GM19240 (cell line): ENCODE data around the gene RXRG.

Source experiments
- DNase-seq: peaks from one replicate; pipeline ENCODE4 v3.0.0; 2011; ENCODE audit warnings: low spot score; ENCODE audit not compliant: insufficient read length

The RXRG gene

DNA sequence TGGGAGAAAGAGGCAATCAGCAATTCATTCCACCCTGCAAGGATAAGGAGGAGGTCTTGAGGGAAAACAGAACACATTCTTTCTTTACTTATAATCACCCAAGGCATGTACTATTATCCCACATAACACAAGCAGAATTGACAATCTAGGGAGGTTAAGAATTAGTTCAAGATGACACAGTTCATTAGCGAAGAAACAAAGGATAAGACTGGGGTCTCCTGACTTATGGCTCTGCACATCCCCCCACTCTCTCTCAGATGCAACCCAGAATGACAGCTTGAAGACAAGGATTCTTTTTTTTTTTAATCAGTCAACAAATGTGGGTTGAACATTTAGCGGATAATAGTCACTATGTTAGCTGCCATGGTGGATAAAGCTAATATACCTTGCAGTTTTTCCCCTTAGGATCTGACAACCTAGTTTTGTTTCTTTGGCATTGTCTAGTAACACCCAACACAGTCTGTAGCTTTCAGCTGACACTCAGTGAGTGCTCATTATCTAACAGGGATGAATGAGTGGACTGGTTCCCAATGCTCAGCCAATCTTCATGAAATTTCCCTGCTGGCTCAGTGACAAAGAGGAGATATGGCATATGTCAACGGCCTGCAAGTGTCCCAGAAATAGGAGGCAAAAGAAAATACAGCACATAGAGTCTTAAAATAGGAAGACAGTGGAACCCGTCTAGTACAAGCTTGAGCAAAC lies 35.1 kb downstream of the RXRG start:
- no peak for DNase-seq

DNA sequence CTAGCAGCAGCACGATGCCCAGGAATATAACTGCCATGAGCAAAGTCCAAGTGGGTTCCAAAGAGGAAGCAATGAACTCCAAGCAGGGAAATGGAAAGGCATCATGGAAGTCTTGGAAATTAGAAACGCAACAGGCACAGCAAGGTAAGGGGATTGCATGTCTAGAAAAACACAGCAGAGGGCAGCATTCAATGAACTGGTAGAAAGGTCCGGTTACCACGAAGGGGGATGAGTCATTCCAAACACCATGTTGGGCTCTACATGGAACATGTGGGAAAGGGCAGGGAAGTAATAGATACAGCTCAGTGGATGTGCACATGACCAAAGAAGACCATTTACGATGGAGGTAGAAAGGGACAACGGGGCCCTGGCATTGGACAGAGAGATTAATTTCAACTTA lies 36.4 kb downstream of the RXRG start:
- no peak for DNase-seq

DNA sequence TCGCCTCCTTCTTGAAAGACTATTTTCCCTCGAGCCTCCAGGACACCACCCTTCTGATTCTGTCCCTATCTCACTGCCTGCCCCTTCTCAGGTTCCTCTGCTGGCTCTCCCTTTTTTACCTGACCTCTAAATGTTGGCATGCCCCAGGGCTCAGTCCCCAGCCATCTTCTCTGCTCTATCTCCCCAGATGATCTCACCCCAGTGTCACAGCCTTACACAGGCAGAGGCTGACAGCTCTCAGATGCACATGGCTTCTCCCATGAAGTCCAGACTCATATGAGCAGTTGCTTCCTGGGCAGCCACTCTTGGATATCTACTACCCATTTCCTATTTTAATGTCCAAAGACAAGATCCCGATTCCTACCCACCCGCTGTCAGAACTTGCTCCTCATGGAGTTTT lies 37.5 kb downstream of the RXRG start:
- no peak for DNase-seq

DNA sequence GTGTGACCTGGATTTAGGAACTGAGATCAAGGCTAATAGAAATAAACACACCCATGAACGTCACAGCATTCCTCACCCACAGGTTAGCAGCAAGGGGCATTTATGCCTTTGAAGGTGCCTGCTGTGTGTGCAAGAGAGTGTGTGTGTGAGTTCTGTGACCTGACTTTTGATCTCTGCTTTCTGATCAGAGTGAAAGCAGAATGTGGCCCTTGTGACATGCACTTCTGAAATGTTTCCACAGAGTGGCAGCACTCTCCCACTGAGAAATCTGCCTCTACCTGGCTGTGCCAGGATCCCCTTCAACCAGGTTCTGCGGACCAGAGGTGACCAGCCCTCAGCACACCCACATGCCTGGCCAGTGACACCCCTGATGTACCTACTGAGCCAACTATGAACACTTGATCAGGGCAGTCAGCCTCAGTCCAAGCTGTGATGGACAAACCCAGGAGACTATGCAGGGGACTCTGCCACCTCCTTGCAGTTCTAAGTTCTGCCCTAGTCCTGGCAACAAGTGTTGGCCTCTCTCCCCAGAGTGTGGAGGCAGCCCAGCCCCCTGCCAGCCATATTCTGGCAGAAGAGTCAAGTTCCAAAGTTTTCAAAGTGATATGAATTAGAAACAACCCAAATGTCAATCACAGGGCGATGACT lies 41.0 kb downstream of the RXRG start:
- no peak for DNase-seq

DNA sequence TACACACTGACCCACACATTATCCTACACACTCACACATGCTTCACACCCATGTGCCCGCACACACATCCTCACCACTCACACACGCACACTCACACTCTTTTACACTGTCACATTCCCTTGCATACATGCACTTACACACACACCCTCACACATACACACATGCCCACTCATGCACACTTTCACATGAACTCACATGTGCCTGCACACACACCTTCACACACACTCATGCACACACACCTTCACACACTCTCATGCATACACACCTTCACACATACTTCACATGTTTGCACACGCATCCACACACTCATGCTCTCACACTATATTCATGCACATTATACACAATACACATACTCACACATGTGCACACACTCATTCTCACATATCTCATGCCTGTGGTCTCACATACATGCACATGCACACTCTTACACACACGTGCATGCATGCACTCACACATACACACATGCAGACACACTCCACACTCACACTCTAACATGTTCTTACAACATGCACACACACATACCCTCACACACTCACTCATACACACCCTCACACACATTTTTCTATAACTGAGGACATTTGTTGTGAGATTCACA lies 42.3 kb downstream of the RXRG start:
- DNase-seq: no peak

DNA sequence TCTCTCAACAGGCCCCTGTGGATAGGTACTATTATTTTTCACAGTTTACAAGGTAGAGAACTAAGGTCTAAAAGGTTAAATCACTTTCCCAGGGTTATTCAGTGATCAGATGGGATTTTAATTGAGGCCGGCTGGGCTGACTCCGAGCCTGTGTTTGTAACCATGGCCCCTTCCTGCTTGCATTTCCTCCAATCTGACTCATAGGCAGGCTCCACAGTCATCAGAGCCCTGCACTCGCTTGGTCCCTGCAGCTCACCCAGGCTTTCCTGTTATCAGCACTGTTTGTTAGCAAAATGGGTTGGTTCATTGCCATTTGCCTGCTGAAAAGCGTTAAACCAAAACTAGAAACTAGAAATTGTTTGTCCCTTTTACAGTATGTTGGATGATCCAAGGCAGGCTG lies 47.0 kb downstream of the RXRG start:
- no peak for DNase-seq

DNA sequence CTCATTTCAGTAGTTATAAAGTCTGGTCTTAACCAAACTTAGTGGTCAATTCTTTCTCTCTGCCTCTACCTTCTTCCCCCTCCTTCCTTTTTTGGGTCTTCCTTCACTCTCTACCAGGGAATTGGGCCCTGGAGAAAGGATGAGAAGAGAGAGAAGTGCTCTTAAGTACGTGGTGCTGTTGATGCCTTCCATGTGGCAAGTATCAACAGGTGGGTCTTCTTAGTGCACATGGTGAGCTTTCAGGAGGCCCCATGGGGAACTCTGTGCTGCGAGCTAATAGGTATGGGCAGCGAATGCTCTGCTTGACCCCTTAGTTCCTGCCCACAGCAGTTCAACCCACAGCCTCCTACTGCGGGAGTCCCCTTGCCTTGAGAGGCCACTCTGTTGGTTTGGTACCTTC lies 49.0 kb downstream of the RXRG start:
- no peak for DNase-seq

DNA sequence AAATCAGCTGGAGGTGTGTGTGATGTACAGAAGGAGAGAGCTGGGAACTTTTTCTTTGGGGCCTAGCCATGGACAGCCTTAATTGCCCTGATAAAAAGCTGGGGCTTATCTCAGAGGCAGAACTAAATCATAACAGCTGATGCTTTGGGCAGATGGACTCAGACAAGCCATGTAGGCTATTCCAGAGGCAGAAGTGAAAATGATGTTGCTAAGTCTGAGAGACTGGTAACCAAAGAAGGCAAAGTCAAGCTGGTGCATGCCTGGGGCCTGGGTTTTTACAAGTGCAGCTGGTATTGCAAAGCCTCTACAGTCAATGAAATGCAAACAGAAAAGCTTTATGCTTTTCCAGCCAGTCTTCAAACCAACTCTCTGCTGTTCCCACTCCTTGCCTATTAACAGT lies 49.4 kb downstream of the RXRG start:
- no peak for DNase-seq

DNA sequence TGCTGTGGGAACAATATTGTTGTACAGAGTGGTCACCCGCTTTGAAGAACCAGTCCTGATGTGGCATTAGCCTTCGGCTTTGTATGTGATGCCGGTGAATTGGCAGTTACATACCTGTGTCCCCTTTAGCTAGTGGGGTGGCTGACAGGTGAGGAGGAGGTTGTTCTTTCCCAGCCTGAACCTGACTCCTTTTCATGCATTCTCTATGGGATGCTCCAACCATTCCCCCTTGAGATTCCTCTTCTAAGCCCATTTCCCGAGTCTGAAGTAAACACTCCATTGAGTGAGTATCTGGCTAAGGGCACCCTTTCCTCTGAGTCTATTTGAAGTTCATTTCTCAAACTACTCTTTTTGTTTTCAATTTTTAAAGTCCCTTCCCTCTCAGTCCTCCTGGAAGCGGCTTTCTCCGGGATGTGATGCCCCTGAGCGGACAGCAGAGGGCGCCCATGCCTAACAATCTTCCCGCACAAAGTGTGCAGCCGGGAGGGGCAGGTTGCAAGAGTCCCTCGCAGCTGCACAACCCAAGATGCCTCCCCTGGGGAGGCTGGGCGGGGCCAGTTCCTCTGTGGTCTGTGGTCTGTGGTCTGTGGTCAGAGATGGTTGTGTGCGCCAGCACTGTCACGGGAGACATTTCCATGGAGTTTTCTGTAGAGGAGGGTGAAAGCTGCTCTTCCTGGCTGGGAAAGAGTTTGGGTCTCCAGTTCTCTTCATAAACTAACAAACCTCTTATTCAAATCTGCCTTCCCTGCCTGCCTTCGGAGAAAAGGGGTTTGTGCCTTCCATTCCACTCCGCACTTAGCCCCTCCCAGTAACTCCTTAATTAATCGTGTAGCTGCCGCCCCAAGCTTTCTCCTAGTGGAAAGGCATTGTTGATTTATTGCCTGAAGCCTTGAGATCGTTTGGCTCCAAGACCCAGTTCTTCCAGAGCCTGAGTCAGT lies 52.0 kb downstream of the RXRG start:
- DNase-seq: peak; percentile 95

DNA sequence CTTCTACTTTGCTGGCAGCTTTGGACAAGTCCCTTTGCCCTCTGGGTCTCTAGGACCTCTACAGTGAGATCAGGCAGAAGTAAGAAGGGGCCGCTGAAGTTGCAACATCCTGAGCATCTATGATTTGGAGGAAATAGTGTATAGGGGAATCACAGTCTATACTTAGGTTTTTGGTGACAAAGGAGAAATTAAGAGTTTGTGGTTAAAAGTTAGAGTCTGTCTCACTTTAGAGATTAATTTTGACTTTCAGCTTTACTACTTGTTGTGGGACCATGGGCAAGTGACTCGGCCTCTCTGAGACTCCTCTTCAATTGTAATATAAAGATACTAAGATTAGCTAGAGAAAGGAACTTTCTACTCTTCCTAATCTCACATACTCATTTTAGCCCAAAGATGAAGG lies 55.3 kb downstream of the RXRG start:
- DNase-seq: no peak

DNA sequence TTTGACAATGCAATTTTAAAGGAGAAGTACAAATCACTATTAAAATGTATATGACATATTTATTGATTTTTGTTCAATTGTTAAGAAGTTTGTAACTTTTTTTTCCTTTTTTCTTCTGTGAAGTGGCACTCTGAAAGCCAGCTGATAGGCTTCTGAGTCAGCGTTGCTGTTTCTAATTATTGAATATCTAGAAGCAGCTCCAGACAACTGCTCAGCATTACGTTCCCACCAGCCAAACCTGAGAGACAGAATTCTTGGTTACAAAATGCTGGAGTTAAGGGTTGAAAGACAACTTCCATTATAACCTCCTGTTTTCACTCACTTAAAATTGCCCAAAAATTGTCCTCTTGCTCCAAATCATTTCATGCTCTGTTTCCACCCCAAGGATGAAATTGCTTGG lies 57.0 kb downstream of the RXRG start:
- no peak for DNase-seq

DNA sequence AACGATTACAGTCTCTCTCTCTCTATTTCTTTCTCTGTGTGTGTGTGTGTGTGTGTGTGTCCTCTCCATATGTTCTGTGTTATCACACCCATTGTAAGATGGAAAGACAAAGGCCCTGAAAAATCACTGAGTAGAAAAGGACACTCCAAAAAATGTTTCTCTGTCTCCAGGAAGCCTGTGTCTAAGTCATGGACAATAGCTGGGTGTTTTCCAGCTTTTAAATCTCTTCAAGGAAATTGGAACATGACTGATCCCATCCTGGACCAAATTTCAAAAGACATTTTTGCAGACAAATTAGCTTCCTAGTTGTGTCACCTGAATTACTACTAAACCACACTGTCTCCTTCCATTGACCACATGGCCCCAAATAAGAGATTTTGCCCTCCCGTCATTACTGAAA lies 57.4 kb downstream of the RXRG start:
- DNase-seq: no peak

DNA sequence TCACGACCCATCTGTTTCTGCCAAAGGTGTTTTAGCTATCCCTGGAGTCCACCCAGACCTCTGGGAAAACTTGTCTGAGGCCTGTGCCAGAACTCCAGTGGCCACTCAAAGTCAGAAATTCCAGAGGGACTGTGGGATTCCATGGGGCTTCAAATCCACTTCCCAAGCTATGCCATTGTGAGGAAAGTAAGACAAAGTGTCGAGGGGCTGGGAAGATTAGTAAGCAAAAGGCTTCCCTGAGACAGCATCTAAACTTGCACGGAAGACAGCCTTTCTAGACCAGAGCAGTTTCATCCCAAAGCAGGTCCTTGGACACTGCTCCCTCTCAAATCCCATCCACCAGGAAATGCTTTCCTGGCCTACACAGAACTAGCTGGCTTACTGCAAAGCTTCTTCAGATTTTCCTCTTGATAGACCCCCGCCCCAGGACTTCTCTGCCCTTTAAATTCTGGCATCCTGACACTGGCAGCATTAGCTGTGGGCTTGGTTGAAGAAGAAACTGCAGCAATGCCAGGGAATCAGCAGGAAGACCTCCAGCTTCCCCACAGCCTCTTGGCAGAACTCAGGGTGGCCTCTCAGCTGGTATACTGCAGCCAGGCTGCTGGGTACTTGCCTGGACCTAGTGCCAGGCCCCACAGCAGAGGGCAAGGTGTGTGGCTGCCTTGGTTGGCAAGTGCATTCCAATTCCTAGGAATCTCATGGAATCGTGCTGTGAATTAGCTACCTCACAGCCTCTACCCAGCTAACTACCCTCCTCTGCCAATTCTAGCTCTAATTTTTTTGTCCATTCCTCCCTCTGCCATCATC lies 61.1 kb downstream of the RXRG start:
- no peak for DNase-seq

DNA sequence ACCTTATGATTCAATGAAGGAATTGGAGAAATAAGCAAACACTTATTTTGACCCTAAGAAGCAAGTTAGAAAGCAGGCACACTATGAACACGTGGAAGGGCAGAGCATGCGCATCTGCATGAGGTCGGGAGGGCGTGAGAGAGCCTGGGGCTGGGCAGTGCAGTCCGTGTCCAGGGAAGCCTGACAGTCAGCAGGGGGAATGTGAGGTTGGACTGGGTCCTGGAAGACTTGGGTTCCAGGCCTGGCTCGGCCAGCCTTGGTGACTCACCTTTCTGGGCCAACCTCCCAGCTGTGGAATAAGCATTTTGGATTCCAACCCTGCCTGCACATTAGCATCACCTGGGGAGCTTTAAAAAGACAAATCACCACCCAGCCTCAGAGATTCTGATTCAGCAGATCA lies 61.9 kb downstream of the RXRG start:
- no peak for DNase-seq

DNA sequence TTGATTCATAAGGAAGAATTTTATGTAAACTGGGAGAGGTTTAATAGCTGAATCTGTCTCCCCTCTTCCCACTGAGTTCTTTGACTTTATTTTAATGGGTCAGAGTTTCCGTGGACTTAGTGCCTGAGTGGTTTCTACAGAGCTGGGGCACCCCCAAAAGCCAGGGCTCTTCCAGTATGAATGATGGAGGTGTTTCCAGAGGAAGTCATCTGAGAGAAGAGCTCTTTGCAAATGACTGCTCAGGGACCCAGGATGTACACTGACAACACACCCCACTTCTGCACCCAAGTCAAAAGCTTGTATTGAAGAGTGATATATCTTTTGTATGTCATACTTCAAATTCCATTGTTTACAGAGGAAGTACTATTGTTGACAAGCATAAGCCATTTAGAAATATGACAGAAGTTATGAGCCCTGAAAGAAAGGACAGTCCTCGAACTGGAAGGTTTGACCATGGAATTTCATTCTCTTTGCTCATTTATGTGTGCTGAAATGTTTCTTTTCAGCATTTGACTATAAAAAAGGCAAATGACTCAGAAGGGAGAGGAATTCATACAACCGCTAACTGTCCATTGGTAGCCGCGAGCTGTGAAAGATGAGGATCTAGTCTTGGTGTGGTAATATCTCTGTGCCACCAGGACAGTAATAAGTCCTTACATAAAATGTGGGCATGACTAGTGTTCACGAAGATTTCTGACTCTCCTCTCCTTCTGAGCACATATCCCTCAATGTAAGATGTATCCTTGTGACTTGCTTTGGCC lies 63.0 kb downstream of the RXRG start:
- no peak for DNase-seq

DNA sequence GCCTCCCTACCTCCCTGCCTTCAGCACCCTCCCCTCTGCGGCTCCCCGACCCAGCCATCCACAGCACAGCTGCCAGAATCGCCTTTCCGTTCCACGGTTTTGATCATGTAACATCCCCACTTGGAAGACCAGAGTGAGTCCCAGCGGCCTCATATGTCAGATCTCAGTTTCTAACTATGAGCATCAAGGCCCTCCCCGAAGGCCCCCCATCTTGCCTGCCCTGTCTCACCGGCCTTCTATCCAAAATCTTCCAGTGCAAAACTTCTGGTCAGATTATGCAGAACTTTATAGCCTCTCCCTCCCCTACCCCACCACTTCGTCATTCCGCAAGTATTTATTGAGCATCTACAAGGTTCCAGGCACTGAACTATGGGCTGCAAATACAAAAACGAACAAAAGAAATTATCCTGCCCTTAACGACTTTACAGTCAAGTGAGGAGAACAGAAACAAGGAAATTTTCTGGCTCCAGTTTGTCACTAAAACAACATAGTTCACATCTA lies 68.1 kb downstream of the RXRG start:
- no peak for DNase-seq

DNA sequence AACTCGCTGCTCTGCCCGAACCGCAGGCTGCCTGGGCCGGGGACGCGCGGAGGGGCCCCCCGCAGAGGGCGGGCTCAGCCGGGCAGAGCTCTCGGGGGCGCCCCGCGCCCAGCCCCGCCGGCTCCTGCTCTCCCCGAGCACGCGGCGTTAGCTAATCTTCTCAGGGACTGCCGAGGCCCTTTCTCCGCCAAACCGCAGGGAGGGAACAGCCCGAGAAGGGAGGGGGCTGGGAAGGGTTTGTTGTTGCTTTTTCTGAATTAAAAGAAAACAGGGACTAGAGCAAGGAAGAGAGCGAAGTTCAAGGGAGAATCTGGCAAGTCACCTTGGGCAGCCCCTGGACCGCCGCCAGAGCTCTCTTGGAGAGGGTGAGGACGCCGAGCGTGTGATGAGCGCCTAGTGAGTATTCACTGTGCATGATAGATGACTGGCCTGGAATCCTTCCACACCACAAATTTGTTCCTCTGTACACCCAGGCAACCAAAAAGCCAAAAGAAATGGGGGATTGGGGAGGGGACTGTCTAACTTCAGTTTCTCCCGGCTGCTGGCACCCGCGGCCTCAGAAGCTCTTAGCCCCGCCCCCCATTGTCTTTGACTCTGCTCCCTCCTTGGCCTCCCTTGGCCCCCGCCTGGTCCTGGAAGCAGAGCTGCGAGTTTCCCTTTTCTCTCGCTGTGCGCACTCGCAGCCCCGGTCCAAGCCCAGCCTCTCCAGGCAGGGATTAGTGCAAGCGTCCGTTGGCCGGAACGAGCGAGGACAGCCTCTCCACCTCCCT lies 68.7 kb downstream of the RXRG start:
- DNase-seq: no peak

DNA sequence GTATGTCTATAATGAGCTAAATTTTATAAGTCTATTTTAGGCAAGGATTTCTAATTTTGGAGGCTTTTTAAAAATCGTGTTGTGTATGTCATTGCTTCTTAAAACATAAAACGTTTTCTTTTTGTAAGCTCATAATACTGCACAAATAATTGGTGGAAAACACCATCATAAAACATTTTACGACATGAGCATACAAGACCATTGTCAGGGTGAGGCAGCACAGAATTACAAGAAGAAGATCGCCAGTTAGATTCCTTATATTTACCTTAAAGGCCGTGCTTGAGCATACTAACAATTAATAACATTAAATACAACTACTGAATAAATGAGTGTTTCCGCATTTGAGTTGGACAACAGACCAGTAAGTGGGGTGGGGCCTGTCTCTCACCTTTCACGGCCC lies 69.3 kb downstream of the RXRG start:
- no peak for DNase-seq

DNA sequence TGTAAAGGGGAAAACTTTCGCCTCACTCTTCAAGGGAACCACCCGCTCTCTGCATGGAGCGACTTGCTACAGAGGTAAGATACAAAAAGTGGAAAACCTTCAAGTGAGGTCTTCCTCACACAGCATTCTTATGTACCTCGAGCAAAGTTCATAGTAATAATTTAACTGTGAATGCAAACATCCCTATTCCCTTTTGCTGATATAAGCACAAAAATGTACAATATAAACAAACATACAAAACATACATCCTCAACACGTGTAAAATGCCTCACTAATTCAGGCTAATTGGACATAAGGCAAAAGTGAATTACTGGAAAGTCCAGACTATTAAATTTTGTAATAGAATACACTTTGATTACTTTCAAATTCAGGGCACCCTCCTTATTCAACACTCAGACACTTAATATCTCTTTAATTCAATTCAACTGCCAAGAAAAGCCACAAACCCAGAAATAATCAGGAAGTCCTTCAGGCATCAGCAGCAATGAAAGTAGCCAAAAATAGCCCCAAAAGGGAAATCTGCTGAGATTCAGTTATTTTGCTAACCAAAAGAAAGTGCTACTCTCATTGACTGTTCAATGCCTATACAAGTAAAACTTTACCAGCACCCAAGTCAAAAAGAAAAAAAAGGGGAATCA lies 73.2 kb downstream of the RXRG start:
- no peak for DNase-seq
